Measurements from ENCODE around the gene DUSP1.

The DUSP1 gene

DNA sequence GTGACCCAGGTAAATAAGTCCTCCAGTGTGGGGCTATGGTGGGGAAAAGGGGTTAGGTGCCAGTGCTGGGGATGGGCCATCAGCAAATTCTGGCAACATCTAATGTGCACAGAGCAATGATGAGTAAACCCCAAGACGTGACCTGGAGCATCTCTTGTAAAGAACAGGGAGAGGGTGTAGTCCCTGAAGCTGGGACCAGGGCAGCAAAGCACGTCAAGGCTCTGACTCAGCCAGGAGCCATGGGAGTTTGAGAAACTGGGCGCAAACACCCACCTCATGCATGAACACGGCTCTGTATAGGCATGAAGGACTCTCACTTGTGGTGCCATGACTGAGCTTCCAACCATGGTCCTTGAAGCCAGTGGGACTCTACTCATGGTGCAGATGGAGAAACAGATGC is 51.8 kb downstream of the DUSP1 start:
- DNase-seq, result no peak

DNA sequence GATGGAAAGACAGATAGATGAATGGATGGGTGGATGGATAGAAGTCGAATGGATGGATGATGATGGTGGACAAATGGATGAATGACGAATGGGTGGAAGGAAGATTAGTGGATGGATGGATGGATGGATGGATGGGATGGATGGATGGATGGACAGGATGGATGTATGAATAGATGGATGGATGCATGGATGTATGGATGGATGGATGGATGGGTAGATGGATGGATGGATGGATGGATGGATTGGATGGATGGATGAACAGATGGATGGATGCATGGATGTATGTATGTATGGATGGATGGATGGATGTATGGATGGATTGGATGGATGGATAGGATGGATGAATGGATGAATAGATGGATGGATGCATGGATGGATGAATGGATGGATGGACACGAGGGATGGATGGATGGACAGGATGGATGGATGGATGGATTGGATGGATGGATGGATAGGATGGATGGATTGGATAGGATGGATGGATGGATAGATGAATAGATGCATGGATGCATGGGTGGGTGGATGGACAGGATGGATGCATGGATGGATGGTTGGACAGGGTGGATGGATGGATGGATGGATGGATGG is 52.4 kb downstream of the DUSP1 start:
- no peak for DNase-seq

Data from CD4-positive, alpha-beta T cell treated with Interleukin-17A for 1 hour (primary cell).